ENCODE measurements around the gene GUCA2A.
"Not testable (repeated sequence)": the region's sequence is repeated elsewhere in the genome, so short reads cannot be mapped to it uniquely, and the experiment has no call there.

Gene GUCA2A

DNA sequence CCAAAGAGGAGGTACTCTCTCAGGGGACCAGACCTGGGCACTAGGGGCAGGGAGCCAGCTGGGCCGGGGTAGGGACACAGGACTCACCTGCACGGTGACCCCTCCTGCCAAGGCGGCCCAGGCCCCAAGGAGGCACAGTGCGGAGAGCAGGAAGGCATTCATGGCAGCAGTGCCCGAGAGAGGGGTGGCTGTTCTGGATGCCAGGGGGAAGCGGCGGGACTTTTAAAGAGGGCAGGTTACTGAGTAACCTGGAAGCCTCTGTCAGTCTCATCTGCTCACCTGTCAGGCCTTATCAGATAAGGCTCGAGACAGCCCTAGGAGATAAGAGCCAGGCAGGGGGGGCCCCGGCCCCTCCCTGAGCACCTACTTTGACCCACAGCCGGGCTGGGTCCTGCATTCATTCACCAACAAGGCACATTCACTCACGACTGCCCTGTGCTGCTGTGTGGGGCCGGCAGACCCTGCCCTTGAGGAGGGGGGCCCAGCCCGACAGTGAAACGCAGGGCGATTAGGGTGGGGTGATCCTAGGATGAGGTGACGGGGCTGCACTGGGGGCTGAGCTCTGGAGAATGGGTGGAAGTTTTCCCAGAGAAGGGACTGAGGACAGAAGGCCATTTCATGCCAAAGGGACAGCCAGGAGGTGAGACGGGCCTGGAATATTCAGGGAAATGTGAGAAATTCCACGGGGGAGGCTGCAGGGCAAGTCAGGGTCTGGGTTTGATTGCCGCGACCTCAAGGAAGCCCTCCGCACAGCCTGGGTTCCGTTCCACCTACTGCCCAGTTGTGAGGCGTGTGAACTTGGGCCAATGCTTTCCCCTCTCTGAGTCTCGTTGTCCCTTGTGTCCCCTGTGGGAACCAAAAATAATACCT, at the start of gene GUCA2A:
GUCA2A (minus strand) TSS at position 195 of the 870 bp plus-strand sequence; CDS start at position 162, 33 bp downstream.
- no peak for DNase-seq

DNA sequence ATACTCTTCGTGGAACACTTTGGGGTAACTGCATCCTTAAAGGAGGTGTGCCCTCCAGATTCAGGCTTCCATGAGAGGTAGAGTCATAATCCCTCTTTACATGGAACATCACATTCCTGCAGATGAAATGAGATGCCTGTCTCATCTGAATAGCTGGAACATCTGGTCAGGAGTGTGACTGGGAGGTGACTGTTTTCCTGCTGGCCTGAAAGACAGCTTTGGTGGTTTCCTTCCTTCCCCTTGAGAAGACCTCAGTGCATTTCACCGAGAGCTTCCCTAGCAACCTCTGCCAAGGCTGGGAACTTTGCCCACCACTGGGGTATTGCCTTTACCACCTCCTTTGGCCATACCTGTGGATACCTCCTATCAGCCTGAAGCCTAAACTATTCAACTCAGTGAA, 46.7 kb upstream of the GUCA2A start:
- no peak for DNase-seq

DNA sequence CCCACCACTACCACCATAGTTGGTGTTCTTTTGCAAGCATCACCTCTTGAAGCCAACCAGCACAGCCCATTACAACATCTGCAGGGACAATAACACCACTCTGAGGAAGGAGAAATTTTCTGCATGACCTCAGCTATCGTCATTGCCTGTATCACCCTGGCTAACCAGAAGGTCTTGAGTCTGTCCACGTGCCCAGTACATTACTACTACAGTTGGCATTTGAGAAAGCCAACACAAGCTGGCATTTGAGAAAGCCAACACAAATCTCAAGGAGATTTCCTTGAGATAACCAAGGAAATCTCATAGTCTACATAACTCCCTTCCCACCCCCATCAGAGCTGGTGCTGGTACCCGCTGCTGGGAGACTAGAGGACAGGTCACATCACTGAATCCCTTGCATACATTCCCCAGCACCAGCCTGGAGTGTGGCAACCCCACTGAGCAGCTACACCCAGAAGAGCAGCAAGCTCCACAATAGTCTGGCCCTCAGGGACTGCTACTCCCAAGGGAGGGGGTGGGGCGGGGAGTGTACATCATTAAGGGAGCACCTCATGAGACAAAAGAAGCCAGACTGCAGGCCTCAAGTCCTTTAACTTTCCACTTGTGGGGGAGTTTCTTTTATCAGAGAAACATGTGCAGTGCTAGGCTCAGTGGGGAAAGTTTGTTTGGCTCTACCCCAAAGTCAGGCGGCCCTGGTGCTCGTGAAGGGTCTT, 46.0 kb upstream of the GUCA2A start:
- DNase-seq: no peak

- DNase-seq: no peak
Measured at GRCh38 chr1:42209526-42210251, 45.1 kb upstream of the GUCA2A start.

DNA sequence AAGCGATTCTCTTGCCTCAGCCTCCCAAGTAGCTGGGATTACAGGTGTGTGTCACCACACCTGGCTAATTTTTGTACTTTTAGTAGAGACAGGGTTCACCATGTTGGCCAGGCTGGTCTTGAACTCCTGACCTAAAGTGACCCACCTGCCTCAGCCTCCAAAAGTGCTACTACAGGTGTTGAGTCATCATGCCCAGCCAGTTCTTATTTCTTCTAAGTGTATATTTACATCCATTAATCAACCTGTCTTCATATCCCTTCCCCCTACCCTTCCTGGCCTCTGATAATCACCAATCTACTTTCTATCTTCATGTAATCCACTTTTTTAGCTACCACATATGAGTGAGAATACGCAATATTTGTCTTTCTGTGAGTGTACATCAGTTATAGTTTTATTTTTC, 42.4 kb upstream of the GUCA2A start:
- DNase-seq: not testable (repeated sequence)

DNA sequence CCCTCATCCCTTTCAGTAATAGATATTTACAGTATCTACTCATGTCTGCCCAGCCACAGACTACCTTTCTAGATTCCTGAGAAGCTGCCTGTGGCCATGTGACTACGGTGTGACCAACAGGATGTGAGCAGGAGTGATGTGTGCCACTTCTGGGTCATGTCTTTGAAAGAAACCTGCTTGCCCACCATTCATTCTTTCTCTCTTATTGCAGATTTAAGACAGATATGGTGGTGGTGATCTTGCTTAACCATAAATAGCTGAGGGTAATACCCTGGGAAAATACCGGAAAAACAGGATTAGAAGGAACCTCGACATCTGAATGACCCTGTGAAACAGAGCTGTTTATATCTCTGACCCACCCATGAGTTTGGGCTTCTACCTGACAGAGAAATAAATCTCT, 41.6 kb upstream of the GUCA2A start:
- DNase-seq: no peak

GRCh38 chr1:42201986-42202385, 37.4 kb upstream of the GUCA2A start:
- DNase-seq: no peak

GRCh38 chr1:42198251-42198650, 33.7 kb upstream of the GUCA2A start:
- no peak for DNase-seq

DNA sequence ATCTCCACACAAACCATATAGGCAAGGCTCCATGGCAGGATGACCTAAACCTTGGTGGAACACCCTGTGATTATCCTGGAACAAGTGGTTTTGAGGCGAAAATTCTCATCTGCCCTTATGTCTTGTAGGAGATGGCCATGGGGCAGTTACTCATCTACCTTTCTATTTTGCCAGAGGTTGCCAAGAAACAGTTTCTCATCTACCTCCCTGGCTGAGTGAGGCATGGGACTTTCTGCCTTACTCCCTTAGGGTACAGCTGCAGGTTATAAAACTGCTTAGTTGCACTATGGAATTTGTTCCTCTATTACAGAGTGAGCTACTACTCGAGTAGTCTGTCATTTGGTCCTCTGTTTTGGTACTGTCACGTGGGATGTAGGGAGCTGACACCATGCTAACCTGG, 31.3 kb upstream of the GUCA2A start:
- no peak for DNase-seq

- DNase-seq: no peak
Measured at GRCh38 chr1:42192106-42192505, 27.6 kb upstream of the GUCA2A start.

GRCh38 chr1:42191319-42191718, 26.8 kb upstream of the GUCA2A start:
- DNase-seq: no peak

DNA sequence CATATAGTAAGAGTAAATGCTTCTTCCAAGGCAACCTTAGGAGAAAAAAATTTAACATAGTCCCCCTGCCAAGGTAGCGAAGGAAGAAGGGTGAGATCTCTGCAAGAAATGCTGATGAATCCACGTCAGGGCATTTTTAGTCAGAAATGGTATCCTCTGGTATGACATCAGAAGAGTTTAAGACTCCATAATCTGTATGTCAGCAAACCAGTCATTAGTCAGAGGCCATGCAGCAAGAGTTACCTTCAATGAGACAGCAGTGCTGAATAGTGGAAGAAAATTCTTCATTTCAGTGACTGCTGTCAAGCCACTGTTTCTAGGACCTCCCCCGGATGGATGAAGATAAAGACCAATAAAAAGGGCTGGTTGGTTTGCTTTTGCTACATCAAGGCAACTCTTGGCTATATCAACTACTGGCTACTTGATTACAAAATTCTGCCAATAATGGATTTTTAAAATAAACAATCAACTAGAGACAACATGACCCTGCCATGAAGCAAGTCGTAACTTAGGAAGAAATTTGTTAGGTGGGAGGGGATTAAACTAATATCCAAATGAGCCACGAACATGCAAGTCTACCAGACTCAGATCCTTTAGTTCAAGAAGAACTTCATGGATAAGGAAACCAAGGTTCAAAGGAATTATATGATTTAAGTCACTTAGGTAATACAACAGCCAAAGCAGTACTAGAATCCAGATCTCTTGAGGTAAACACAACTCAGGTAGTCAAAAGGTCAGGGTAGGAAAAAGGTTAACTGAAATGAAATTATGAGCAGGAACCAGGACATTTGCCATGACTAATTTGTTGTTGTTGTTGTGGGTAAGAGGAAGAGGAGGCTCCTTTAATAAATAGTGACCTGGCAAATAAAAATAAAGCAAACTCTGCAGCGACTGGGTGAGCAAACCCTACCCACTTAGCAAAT, 25.6 kb upstream of the GUCA2A start:
- no peak for DNase-seq

DNA sequence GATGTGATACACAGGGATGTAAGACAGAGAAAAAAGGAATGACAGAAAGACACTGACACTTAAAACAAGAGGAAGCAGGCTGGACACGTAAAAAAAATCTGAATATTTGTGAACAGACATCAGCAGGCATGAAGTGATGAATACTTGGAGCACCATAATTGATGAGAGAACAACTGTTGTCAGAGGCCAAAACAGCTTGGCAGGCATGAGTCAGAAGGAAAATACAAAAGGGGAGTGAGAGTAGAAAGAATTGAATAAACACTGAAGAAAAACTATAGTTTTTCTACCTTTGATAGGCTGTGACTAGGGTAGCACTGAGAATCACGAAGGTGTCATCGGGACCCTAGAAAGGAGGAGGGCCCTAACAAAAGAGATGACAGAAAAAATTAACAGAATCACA, 21.6 kb upstream of the GUCA2A start:
- DNase-seq: no peak

DNA sequence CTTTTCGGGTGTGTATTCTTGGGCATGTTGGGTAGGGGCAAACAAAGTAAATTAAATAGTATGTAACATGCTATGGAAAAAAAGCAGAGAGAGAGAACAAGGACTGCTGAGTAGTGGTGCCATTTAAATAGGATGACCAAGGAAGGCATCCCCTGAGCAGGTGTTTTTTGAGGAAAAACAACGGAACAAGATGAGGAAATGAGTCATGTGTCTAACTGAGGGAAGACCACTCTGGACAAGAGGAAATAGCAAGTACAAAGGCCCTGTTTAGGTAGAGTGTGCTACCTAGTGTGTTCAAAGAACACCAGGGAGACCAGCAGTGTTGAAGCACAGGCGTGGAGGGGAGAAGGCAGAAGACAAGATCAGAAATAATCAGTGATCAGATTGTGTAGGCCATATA, 20.1 kb upstream of the GUCA2A start:
- DNase-seq: no peak

- DNase-seq: no peak
Measured at GRCh38 chr1:42183957-42184268, 19.4 kb upstream of the GUCA2A start.

GRCh38 chr1:42183210-42183956, 18.8 kb upstream of the GUCA2A start:
- DNase-seq: no peak

GRCh38 chr1:42181687-42182086, 17.1 kb upstream of the GUCA2A start:
- no peak for DNase-seq

GRCh38 chr1:42179900-42180329, 15.4 kb upstream of the GUCA2A start:
- DNase-seq: peak; percentile 66

- no peak for DNase-seq
Measured at GRCh38 chr1:42179275-42179674, 14.7 kb upstream of the GUCA2A start.

DNA sequence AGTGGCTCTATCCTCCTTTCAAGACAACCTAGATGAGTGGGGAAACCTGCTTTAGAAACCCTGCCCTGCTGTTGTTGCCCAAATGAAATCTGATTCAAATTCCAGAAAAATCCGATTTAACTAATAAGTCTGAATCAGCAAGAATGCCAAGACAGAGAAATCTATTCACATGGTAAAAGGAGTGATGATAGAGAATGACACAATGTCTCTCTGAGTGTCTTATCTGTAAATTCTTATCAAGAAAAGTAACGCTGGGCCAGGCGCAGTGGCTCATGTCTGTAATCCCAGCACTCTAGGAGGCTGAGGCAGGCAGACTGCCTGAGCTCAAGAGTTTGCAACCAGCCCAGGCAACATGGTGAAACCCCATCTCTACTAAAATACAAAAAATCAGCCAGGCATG, 13.7 kb upstream of the GUCA2A start:
- no peak for DNase-seq

DNA sequence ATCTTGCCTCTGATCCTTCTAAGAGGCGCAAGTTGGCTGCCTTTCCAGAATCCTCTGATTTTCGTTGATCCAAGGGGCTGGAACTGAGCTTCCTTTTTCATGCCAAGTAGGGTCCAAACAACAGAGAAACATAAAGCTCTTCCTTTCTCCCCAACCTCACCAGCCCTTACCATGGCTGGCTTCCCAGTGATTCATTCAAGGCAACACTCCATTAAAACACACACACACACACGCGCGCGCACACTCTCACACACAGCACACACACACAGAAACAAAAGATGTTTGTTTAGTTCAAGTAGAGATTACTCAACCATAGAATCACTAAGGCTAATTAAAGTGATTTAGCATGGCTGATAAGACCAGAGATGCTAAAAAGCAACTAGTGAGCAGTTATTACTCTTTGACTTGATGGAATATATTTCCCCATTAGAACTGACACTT, 13.0 kb upstream of the GUCA2A start:
- DNase-seq: peak; percentile 91

Measured in NCI-H2029 (cell line).